Measurements from ENCODE around the gene STEAP4. TPM values are rescaled to one million over a fixed set of nuclear protein-coding genes. Genes with fewer than 3 reads are reported as not detected.

STEAP4 gene
- total RNA-seq, 1 donor from 2014 or later, result not detected

DNA sequence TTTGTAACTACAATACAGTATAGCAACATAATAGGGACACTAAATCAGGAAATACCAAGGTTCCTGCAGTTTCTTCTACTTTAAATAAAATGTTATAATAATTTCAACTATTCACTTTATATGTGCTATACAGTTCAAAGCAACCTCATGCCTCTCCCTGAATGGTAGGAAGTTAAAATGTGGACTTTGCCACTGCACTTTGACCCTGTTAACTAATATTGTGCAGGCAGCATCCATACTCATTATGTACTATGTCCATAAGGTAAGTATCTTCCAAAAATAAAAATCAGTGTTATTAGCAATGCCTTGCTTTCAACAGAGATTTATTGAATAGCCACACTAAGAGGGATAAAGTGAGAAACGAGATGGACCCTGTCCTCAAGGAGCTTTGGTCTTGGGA, 4.8 kb downstream of the STEAP4 start:
- Mint-ChIP-seq H3K27ac (no peak overlapping the region), H3K9me3 (no peaks in the 10 kb centered on the region), H3K27me3 (ENCODE audit: insufficient read depth, low read depth) (peaks cover 8% of the 10 kb centered on the region), H3K36me3 (no peaks in the 10 kb centered on the region), H3K4me1 (peaks cover 5% of the 10 kb centered on the region), H3K4me3 (no peak overlapping the region)
- Histone ChIP-seq H3K27ac (no peak overlapping the region), H3K4me1 (peaks cover 1% of the 10 kb centered on the region), H3K36me3 (no peaks in the 10 kb centered on the region), H3K27me3 (peaks cover 22% of the 10 kb centered on the region), H3F3A (ENCODE audit: low read depth) (no peaks in the 10 kb centered on the region), H3K9ac (no peak overlapping the region), H2AFZ (replicated peaks) (no peak overlapping the region), H3K9me3 (ENCODE audit: low read depth) (no peaks in the 10 kb centered on the region), H3K79me2 (ENCODE audit: low read depth) (no peaks in the 10 kb centered on the region), H3K4me3 (no peak overlapping the region), H3K4me2 (no peak overlapping the region), H4K20me1 (ENCODE audit: low read depth) (no peaks in the 10 kb centered on the region)
- no peak for TF ChIP-seq EZH2 (IDR thresholded peaks at IDR 0.05)
- no peak for TF ChIP-seq EZH2phosphoT487 (IDR thresholded peaks at IDR 0.05)
- TF ChIP-seq, protein P1, sequence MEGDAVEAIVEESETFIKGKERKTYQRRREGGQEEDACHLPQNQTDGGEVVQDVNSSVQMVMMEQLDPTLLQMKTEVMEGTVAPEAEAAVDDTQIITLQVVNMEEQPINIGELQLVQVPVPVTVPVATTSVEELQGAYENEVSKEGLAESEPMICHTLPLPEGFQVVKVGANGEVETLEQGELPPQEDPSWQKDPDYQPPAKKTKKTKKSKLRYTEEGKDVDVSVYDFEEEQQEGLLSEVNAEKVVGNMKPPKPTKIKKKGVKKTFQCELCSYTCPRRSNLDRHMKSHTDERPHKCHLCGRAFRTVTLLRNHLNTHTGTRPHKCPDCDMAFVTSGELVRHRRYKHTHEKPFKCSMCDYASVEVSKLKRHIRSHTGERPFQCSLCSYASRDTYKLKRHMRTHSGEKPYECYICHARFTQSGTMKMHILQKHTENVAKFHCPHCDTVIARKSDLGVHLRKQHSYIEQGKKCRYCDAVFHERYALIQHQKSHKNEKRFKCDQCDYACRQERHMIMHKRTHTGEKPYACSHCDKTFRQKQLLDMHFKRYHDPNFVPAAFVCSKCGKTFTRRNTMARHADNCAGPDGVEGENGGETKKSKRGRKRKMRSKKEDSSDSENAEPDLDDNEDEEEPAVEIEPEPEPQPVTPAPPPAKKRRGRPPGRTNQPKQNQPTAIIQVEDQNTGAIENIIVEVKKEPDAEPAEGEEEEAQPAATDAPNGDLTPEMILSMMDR (IDR thresholded peaks at IDR 0.05), result no peak
- DNase-seq (ENCODE audit: low spot score), result no peak

DNA sequence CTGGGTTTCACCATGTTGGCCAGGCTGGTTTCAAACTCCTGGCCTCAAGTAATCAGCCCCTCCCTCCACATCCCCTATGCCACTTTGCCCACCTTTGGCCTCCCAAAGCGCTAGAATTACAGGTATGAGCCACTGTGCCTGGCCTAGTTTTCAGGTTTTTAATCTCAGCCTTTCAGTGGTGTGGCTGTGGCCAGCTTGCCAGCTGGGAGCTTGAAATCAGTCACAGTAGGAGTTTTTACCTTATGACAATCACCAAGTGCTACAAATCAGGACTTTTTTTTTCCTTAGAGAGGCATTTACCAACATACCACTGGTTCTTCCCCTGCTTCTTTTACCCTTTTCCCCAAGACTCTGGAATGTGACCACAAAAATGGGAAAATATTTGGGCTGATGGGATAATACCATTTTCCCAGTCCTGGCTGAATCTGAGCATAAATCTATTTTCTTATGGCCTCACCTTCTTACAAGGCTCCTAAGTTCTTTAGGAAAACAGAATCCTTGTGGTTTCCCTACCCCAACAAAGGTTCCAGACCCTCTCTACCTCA, 6.2 kb downstream of the STEAP4 start:
- no peaks in the 10 kb centered on the region for H3K4me1 ChIP-seq
- no peaks in the 10 kb centered on the region for H3F3A ChIP-seq (ENCODE audit: low read depth)
- H3K27ac ChIP-seq, result no peak overlapping the region
- no peak for DNase-seq (ENCODE audit: low spot score)
- H3K9ac ChIP-seq, result no peak overlapping the region
- no peak overlapping the region for H3K4me3 Mint-ChIP-seq
- no peak overlapping the region for H3K27ac Mint-ChIP-seq
- no peak overlapping the region for H2AFZ ChIP-seq (replicated peaks)
- H3K27me3 ChIP-seq, result peaks cover 8% of the 10 kb centered on the region
- no peaks in the 10 kb centered on the region for H3K79me2 ChIP-seq (ENCODE audit: low read depth)
- no peaks in the 10 kb centered on the region for H3K9me3 ChIP-seq (ENCODE audit: low read depth)
- H3K27me3 Mint-ChIP-seq (ENCODE audit: insufficient read depth, low read depth), result no peaks in the 10 kb centered on the region
- TF ChIP-seq, protein P1 (IDR thresholded peaks at IDR 0.05), result no peak
- TF ChIP-seq EZH2 (IDR thresholded peaks at IDR 0.05) (no peak), EZH2phosphoT487 (IDR thresholded peaks at IDR 0.05) (no peak)
- no peak overlapping the region for H3K4me2 ChIP-seq
- H3K36me3 ChIP-seq, result no peaks in the 10 kb centered on the region
- no peaks in the 10 kb centered on the region for H3K9me3 Mint-ChIP-seq
- no peaks in the 10 kb centered on the region for H3K36me3 Mint-ChIP-seq
- no peak overlapping the region for H3K4me3 ChIP-seq
- H4K20me1 ChIP-seq (ENCODE audit: low read depth), result no peaks in the 10 kb centered on the region
- H3K4me1 Mint-ChIP-seq, result no peaks in the 10 kb centered on the region

DNA sequence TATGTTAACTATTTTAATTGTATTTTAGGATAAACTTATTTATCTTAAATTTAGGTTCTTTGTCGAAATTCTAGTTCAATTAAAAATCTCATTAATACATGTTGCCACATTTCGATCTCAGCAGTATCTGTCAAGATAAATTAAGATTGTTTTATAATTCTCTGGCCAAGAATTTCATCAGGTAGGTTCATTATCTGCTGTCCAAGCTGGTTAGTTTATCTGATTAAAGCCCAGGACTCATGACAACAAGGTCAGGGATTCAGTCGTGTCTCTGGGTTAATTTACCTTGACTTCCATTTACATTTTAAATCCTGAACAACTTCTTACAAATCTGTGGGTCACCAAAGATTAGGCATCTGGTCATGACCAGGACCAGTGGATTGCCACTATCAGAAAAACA, 7.6 kb downstream of the STEAP4 start:
- Histone ChIP-seq H3K4me1 (no peaks in the 10 kb centered on the region), H2AFZ (replicated peaks) (no peak overlapping the region), H4K20me1 (ENCODE audit: low read depth) (no peaks in the 10 kb centered on the region), H3K27me3 (no peaks in the 10 kb centered on the region), H3K79me2 (ENCODE audit: low read depth) (no peaks in the 10 kb centered on the region), H3K4me3 (no peak overlapping the region), H3K36me3 (no peaks in the 10 kb centered on the region), H3F3A (ENCODE audit: low read depth) (no peaks in the 10 kb centered on the region), H3K9ac (no peak overlapping the region), H3K27ac (no peak overlapping the region), H3K9me3 (ENCODE audit: low read depth) (no peaks in the 10 kb centered on the region), H3K4me2 (no peak overlapping the region)
- no peaks in the 10 kb centered on the region for H3K27me3 Mint-ChIP-seq (ENCODE audit: insufficient read depth, low read depth)
- DNase-seq (ENCODE audit: low spot score), result no peak
- TF ChIP-seq, protein P1 (IDR thresholded peaks at IDR 0.05), result no peak
- TF ChIP-seq EZH2phosphoT487 (IDR thresholded peaks at IDR 0.05), result no peak
- no peak for TF ChIP-seq EZH2 (IDR thresholded peaks at IDR 0.05)
- H3K4me1 Mint-ChIP-seq, result no peaks in the 10 kb centered on the region
- no peak overlapping the region for H3K27ac Mint-ChIP-seq
- H3K36me3 Mint-ChIP-seq, result no peaks in the 10 kb centered on the region
- H3K9me3 Mint-ChIP-seq, result no peaks in the 10 kb centered on the region
- no peak overlapping the region for H3K4me3 Mint-ChIP-seq
